Measurements from ENCODE around the gene SCYGR3. TPM values are rescaled to one million over a fixed set of nuclear protein-coding genes. Genes with fewer than 3 reads are reported as not detected.

Gene SCYGR3
- total RNA-seq, 1 donor from 2014 or later = not detected

Other genes with a start within 250 kb of the SCYGR3 start
- gene TM4SF20, start 235.5 kb downstream of the SCYGR3 start, total RNA-seq = not detected in 2 replicates
- gene SCYGR1, start 226.9 kb downstream of the SCYGR3 start, total RNA-seq = not detected in 2 replicates
- 45.9 and 74.0 TPM in 2 replicates for gene AGFG1, start 142.7 kb downstream of the SCYGR3 start, total RNA-seq
- gene SCYGR2, start 15.9 kb downstream of the SCYGR3 start, total RNA-seq = not detected in 2 replicates
- not detected in 2 replicates for gene SCYGR4, start 2.7 kb upstream of the SCYGR3 start, total RNA-seq
- gene SCYGR5, start 52.0 kb upstream of the SCYGR3 start, total RNA-seq = not detected in 2 replicates
- 0.14 TPM in 1 of 2 replicates, not detected in the other for gene SLC19A3, start 103.2 kb upstream of the SCYGR3 start, total RNA-seq
- gene SCYGR6, start 109.9 kb upstream of the SCYGR3 start, total RNA-seq = not detected in 2 replicates
- not detected in 2 replicates for gene SCYGR7, start 113.5 kb upstream of the SCYGR3 start, total RNA-seq
- not detected in 2 replicates for gene SCYGR8, start 131.1 kb upstream of the SCYGR3 start, total RNA-seq
- gene CCL20, start 199.0 kb upstream of the SCYGR3 start, total RNA-seq = 0.65 and 1.0 TPM in 2 replicates